HG03460 (cell line): ENCODE data around the gene GRAMD2B.

Experiments
- ATAC-seq: cut with Tn5 transposase; IDR thresholded peaks from one replicate; pipeline ENCODE4 v1.9.1; 2021; ENCODE audit not compliant: unreplicated experiment

Gene GRAMD2B

DNA sequence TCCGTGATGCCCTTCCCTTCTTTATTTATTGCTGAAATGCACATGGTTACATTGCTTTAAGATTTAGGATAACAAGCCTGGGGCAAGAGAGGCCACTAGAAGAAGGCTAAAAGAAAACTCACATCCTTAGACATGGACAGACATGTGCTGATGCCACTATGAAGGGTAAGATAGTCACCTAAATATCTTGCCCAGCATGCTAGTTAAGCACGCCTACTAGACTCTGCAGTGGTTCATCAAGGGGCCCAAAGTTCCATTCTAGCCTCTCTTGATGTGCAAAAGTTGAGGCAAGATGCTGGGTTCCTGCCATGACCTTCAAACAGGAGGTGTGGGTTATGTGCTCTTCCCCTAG is 49.3 kb downstream of the GRAMD2B start:
- ATAC-seq: no peak

DNA sequence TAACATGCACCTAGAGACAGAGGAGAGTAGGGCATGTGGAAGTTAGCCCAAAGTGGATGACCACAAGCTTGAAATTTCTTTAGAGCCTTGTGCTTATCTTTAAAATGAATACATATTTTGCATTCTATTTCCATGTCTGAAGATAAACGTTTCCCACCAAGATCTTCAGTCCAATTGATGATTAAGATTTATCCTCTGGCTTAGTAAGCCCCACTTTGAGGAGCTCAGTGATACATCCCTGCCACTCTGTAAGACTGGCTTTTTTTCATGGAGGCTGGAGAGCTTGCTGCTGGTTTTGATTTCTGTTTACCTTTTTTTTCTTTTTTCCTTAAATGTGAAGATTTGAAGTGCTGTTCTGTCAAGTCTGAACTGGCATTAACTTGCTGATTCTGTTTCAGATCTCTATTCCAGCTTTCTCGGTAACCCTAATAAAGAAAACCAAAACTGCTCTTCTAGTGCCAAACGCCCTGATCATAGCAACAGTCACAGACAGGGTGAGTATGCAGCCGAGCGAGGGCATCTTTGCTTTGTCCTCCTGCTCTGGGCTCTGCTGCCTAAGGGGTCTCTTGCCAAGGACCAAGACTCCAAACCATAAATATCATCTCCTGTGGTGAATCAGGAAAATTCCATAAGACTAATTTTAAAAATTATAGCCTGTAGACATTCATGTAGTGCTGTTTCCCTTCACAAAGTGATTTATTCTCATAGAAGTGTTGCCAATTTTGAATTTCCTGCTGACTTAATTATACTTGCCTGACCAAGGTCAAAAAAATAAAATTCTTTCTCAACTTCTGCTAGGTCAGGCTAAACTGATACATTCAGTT is 54.3 kb downstream of the GRAMD2B start:
- ATAC-seq: no peak

DNA sequence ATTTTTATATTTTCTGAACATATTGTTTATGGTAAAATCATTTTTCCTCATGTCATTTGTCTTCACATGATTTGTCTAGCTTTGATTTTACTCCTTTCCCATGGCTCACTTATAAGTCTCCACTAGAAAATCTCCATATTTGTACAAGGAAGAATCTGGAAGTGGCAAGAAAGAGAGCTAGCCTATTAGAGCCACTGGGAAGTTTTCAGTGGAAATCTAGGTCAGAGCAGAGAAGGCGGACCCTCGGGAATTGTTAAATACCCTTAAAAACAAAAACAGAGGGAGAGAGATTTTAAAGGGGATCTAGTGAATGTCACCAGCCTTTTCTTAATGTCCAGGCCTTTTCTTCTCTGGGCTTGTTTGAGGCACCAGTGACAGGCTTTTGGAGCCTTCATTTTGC is 56.6 kb downstream of the GRAMD2B start:
- no peak for ATAC-seq

DNA sequence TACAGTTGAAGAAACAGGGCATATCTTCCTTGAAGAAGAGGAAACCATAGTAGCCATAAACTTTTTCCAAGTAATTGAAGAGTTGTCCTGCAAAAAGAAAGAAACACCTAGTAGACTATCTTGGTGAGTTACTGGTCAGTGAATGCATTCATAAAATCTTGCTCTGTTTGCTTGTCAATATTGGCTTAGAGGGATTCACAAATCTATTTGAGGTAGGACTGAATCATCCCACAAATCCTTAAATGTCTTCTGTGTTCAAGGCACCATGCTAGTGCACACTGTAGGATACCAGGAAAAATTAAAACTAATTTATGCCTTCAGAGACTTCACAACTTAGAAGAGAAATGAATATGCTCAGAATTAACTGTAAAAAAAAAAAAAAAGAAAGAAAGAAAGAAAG is 57.6 kb downstream of the GRAMD2B start:
- no peak for ATAC-seq

DNA sequence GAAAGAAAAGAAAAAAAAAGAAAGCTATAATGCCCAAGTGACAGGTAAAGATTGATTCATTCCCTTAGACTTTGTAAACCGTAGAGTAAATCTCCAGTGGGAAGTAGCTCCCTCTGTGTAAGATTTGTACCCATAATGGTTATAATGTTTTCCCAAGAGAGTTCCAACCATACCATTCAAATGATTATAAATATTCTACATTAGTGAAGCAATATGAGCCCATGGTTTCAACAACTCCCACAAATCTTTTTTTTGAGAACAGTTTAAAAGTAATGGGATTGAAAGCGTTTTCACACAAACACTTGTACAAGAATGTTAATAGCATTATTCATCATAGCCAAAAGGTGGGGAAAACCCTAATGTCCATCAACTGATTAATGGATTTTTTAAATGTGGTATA is 58.0 kb downstream of the GRAMD2B start:
- ATAC-seq: no peak

DNA sequence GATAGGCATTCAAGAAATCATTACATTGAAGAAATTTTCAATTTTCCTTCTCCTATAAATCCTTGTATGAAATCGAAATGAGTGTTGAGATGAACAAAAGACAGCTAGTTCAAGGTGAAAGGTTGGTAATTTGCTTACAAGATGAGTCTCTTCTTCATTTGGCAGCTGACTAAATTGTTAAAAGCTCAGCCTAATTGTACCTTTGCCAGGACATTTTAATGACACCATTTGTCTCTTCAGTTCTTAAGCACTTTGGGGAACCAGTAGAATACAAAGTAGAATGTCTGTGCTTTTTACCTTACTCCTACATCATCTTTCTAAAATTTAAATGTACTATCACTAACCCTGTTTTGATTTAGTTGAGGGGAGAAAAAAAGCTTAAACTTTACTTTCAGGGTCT is 59.4 kb downstream of the GRAMD2B start:
- ATAC-seq: no peak

DNA sequence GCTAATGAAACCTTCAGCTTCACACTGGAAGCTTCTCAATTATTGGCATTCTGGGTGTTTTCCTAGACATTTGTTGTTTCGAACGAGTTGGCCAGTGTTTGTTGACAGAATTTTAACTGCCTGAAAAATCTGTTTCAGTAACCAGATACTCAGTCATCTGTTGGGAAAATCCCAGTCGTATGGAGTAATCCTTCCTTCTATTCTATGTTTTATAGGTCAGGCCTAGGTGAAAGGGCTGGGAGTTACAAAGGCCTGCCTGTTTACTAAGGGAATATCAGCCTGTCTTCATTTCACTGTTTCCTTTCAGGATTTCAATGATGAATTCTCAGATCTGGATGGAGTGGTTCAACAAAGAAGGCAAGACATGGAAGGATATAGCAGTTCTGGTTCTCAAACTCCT is 59.9 kb downstream of the GRAMD2B start:
- ATAC-seq: no peak

DNA sequence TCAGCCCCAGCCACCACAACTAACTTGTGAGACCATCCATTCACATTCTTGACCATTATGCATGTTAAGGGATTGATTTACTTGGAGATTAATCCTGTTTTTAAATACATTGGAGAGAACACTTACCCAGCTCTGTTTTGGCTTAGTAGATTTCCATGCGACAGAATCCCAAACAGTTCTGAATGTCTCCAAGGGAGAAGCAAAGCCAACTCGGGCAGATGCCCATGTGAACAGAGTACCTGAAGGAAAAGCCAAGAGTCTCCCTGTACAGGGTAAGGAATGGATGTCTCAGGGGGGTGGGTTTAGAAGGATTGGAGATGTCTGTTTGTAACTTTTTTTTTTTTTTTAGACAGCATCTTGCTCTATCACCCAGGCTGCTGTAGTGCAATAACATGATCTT is 61.0 kb downstream of the GRAMD2B start:
- no peak for ATAC-seq

DNA sequence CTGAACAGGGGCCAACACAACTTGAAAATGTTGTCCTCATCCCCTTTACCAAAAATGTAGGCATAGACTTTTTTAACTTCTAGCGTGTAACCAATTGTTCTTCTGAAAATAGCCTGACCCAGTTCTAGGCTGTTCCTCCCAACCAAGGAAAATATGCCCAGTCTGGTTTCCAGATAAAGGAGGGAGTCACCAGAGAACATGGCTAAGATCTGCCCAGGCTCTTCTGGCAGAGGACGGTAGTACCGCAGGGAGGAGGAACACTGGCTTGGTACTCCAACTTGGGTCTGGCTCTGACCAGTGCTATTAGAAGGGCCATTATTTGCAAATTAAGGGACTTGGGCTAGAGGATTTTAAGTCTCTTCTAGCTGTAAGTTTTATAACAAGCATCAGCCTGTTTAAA is 63.1 kb downstream of the GRAMD2B start:
- ATAC-seq: no peak

DNA sequence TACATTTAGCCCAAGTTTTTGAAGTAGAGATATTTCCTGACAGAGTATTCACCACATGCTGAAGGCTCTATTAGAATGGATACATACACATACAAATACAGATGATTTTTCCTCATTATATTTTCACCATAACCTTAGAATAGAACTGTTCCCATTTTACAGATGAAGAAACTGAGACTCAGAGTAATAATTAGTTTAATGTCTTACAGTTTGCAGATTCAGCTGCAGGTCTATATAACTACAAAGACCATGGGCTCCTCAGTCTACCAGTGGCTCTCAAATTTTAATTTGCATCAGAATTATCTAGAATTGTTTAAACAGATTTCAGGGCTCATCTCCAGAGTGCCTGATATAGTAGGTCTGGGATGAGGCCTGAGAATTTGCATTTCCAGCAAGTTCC is 64.4 kb downstream of the GRAMD2B start:
- ATAC-seq: no peak

DNA sequence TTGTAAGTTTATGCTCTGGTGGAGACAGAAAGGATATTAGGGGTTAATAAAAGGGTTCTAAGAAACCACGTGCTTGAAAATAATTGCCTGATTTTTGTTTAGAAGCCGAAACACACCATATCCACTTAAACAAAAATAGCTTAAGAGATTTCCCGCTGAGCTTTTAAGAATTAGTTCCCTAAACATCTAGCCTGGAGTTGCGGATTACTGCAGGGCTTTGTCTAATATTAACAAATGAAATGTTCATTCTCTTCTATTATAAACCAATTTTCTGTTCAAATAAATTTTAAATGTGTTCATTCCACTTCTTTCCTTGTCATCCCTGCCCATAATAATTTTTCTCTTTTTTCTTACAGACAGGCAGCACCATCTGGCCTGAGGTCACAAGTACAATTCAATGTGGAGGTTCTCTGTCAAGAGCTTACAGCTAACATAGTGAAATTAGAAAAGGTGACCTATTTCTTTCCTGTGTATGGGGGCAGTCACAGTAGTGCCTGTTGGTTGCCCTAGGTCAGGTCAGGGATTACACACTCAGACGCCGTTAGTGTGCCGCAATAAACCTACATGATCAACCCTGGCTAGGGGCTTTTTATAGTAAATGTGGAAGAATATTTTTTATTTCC is 65.3 kb downstream of the GRAMD2B start:
- ATAC-seq: no peak

DNA sequence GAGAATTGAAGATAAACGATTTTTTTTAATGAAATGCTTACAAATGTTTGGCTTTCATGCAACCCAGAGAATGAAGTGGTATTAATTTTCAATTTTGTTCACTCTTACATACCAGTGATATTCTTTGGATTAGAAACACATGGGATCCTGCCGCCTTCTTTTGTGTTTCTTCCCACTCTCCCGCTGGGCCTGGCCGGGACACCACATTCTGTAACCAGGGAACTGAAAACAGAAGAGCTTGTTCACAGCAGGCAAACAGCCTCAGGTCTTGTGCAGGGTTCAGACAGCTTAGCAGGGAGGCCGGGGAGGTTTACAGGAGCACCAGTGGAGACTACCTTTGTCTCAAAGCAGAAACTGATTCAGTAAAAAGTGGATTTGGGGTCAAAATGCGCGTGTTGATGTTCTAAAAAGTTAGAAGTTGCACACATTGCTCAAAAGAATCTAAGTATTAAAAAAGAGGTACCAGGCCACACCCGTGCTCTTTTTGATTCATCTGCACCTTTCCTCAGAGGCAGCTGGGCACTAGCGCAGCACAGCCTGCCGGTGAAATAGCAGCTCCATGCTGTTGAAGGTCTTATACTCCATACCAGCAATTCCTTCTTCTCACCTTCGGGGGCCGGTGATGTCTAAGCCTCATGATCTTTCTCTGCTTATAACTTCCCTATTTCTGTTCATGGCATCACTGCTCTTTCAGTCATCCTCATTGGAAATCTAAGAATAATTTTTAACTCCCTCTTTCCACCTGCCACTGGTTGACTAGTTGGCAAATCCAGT is 67.1 kb downstream of the GRAMD2B start:
- ATAC-seq: no peak

DNA sequence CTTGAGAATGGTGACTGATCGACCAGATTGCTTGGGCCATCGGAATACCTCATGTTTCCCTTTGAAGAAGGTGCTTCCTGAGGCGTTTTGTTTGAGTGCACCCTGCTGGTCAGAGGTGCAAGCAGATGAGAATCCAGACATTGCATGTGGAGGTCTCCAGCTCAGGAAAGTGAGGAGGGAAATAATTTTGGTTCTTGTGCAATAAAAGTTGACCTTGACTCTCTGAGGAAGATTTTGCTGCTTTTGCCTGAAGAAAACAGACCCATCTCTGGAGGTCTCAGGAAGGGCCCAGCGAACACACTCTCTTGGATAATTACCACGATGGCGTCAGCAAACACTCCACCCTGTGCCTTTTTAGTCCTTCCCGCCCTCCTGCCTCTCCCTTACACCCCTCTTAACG is 69.7 kb downstream of the GRAMD2B start:
- ATAC-seq: no peak

DNA sequence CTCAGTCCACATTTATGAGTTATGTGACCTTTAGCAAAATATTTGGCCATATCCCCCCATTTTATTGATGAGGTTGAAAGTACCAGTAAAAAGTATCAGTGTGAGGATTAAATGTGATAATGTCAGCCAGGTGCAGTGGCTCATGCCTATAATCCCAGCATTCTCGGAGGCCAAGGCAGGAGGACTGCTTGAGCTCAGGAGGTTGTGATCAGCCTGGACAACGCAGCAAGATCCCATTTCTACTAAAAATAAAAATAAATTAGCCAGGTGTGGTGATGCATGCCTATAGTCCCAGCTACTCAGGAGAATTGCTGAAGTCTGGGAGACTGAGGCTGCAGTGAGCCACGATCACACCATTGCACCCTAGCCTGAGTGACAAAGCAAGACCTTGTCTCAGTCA is 71.2 kb downstream of the GRAMD2B start:
- ATAC-seq: no peak

DNA sequence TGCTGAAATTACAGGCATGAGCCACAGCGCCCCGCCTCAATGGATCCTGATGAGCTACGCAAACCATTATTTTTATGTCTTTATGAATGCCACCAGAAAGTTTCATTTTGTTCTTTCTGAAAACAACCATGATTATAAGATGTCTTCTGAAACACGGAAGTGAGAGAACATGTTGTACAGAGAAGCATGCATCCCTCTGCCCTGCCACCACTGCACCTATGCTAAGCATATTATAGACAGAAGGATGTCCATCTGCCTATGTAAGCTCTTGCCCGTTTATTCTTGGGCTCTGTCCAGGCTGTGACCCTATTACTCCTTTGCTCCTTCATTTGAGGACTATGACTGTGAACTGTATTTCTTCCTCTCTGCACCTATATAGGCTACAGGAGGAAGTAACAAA is 74.3 kb downstream of the GRAMD2B start:
- ATAC-seq: no peak

DNA sequence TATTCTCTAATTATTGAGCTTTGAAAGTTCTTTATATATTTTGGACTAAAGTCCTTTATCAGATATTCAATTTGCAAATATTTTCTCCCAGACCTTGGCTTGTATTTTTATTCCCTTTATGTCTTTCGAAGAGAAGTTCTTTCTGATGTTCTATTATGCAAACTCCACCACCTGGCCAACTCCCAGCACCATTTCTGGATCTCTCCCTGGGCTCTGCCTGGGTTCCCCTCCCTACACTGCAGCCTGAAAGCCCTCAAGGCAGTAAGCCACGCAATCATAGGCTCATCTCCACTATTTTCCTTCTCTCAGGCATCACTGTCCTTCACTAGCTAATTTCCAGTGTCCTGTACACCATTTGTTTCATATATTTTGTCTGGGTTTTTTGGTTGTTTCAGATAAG is 76.1 kb downstream of the GRAMD2B start:
- ATAC-seq: peak; percentile 14

DNA sequence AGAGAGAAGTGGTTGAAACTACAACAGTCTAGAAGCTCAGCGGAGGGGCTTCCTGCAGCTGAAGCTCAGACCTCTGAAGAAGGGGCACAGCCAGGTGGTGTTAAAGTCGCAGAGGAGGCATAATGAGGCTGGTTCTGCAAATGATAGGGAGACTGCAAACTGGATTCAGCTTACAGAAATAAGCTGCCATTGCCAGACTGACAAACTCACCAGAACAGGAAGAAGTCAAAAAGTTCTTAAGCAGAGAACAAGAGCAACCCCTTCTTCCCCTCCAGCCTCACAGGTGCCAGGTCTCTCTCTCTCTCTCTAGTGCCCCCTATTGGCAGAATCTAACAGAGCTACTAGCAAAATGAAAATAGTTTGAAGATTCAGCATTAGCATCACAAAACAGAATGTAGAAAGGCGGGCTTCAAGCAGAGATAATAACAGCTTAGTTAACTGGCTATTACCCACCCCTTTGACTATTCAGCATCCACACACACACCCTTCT is 76.7 kb downstream of the GRAMD2B start:
- ATAC-seq: peak; percentile 70

DNA sequence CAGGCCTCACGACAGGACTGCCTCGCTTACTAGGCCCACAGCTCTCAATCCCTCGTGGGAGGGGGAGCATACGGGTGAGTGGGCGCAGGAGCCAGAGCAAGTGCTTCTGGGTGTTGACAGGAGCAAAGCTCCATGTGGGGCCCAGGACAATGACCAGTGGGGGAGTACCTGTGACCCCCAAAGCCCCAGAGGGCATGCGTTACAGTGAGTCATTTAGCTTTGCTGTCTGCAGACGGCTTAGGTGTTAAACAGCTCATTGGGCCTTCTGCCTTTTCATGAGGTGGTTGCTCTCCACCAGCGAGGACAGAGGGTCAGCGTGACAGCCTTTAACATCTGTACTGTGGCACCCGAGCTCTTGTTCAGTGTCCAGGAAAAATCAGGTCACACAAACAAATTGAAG is 78.2 kb downstream of the GRAMD2B start:
- no peak for ATAC-seq

DNA sequence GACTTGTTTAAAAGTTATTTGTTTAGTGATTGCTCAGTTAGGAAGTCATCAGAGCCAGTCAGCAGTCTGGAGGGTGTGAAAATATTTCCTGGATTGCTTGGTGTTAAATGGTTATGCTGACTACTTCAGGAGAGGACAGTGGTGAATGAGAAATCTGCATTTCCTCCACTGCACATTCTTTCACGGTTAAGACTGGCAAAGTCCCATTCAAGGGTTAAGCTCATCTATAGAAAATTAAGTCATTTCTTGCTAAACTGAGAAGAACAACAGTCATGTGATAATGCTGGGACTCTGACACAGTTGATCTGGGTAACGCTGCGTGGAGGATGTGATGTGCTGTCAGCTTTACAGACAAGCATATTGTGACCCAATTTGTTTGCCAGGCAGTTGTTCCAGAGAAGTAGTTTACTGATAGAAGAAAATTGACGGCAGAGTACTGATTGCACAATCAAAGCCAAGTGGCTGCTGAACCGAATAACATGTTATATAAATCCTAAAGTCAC is 80.4 kb downstream of the GRAMD2B start:
- no peak for ATAC-seq

DNA sequence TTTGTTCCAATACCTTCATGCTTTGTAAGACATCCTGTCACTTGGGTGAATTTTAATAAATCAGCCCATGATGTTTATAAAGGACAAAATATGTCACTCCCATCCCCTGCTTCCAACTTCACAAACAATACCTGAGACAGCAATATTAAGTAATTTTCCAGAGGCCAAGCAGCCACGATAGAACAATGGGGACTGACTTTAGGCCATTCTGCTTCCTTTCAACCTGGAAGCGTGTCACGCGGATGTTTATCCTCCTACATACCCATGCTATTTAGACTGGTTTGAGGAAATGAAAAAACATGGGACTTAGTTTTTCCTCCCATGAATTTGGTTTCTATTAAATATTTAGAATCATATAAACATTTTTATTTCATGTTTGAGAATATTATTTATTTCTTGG is 82.9 kb downstream of the GRAMD2B start:
- no peak for ATAC-seq

DNA sequence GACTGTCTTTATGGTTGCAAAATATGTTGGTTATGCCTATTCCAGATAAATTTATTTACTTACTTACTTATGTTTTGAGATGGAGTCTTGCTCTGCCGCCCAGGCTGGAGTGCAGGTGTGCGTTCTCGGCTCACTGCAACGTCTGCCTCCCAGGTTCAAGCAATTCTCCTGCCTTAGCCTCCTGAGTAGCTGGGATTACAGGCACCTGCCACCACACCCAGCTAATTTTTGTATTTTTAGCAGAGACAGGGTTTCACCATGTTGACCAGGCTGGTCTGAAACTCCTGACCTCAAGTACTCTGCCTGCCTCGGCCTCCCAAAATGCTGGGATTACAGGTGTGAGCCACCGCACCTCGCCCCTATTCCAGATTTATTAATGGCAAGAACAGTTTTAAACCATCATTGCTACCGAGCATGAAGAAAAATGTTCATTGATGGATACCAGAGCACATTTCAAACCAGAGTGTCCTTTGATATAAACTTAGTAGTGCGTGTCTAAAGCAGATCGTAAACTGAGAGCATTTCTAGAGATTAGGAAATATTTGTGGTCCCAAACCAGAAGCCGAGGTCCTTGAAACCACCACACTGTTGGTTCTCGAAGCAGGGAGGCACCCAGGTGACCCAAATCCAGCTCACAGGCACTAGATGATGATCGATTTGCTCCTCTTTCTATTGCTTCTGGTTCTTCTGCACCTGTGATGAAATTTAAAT is 85.2 kb downstream of the GRAMD2B start:
- ATAC-seq: no peak
